KOPT-K1 (cell line): ENCODE measurements around the gene ATP6V1F.

Experiments
- H3K27ac ChIP-seq: fragments of 200-600 bp; sonication (generic); 2 replicates; pipeline ENCODE4 v1.5.1; 2016; ENCODE audit warnings: antibody characterized with exemption, mild to moderate bottlenecking, low read depth, low read length; ENCODE audit not compliant: poor library complexity, severe bottlenecking
- H3K36me3 ChIP-seq: fragments of 200-600 bp; sonication (generic); 2 replicates; pipeline ENCODE4 v1.5.1; 2017; ENCODE audit warnings: antibody characterized with exemption, mild to moderate bottlenecking, low read length, moderate library complexity; ENCODE audit not compliant: insufficient read depth
- H3K9me3 ChIP-seq: fragments of 200-600 bp; sonication (generic); 2 replicates; pipeline ENCODE4 v1.5.1; 2017; ENCODE audit warnings: antibody characterized with exemption, low read length, mild to moderate bottlenecking; ENCODE audit not compliant: insufficient read depth, poor library complexity, severe bottlenecking

Gene ATP6V1F

GRCh38 chr7:128879939-128880746, 17.5 kb downstream of the ATP6V1F start:
- no peaks in the 10 kb centered on the region for H3K36me3 ChIP-seq

GRCh38 chr7:128880791-128881457, 18.3 kb downstream of the ATP6V1F start:
- H3K9me3 ChIP-seq = no peaks in the 10 kb centered on the region
- no peaks in the 10 kb centered on the region for H3K36me3 ChIP-seq
- no peak overlapping the region for H3K27ac ChIP-seq

More at GRCh38 chr7:128879939-128880746, 17.5 kb downstream of the ATP6V1F start:
- H3K27ac ChIP-seq = no peak overlapping the region
- H3K9me3 ChIP-seq = no peaks in the 10 kb centered on the region

GRCh38 chr7:128881458-128882125, 18.9 kb downstream of the ATP6V1F start:
- H3K36me3 ChIP-seq = no peaks in the 10 kb centered on the region
- no peaks in the 10 kb centered on the region for H3K9me3 ChIP-seq
- H3K27ac ChIP-seq = no peak overlapping the region

- no peaks in the 10 kb centered on the region for H3K36me3 ChIP-seq
- no peaks in the 10 kb centered on the region for H3K9me3 ChIP-seq
- no peak overlapping the region for H3K27ac ChIP-seq
These were observed 19.5 kb downstream of the ATP6V1F start for GRCh38 chr7:128882134-128882533.

GRCh38 chr7:128883622-128884448, 21.2 kb downstream of the ATP6V1F start:
- Histone ChIP-seq H3K9me3 (no peaks in the 10 kb centered on the region), H3K36me3 (no peaks in the 10 kb centered on the region), H3K27ac (no peak overlapping the region)

GRCh38 chr7:128884561-128885369, 22.1 kb downstream of the ATP6V1F start:
- Histone ChIP-seq H3K27ac (no peak overlapping the region), H3K36me3 (no peaks in the 10 kb centered on the region), H3K9me3 (no peaks in the 10 kb centered on the region)

- H3K36me3 ChIP-seq = no peaks in the 10 kb centered on the region
- no peak overlapping the region for H3K27ac ChIP-seq
- no peaks in the 10 kb centered on the region for H3K9me3 ChIP-seq
These were observed 22.9 kb downstream of the ATP6V1F start for GRCh38 chr7:128885370-128886187.

- Histone ChIP-seq H3K36me3 (no peaks in the 10 kb centered on the region), H3K27ac (no peak overlapping the region), H3K9me3 (no peaks in the 10 kb centered on the region)
These were observed 23.9 kb downstream of the ATP6V1F start for GRCh38 chr7:128886391-128887168.

GRCh38 chr7:128887169-128888038, 24.7 kb downstream of the ATP6V1F start:
- Histone ChIP-seq H3K27ac (no peak overlapping the region), H3K36me3 (no peaks in the 10 kb centered on the region), H3K9me3 (no peaks in the 10 kb centered on the region)

GRCh38 chr7:128888039-128888755, 25.5 kb downstream of the ATP6V1F start:
- H3K27ac ChIP-seq = no peak overlapping the region
- no peaks in the 10 kb centered on the region for H3K9me3 ChIP-seq

GRCh38 chr7:128888756-128889095, 26.1 kb downstream of the ATP6V1F start:
- Histone ChIP-seq H3K36me3 (no peaks in the 10 kb centered on the region), H3K9me3 (no peaks in the 10 kb centered on the region), H3K27ac (no peak overlapping the region)

More at GRCh38 chr7:128888039-128888755, 25.5 kb downstream of the ATP6V1F start:
- H3K36me3 ChIP-seq = no peaks in the 10 kb centered on the region

GRCh38 chr7:128889121-128889520, 26.5 kb downstream of the ATP6V1F start:
- Histone ChIP-seq H3K36me3 (no peaks in the 10 kb centered on the region), H3K27ac (no peak overlapping the region), H3K9me3 (no peaks in the 10 kb centered on the region)
